ENCODE data around the gene B4GALNT3. TPM values are rescaled to one million over a fixed set of nuclear protein-coding genes. Genes with fewer than 3 reads are reported as not detected.

Gene B4GALNT3
- total RNA-seq, 1 donor from 2014 or later: 7.0 TPM

- Mint-ChIP-seq H3K36me3 (no peaks in the 10 kb centered on the region), H3K9me3 (no peaks in the 10 kb centered on the region), H3K27ac (no peak overlapping the region), H3K4me3 (no peak overlapping the region), H3K4me1 (peaks cover 3% of the 10 kb centered on the region), H3K27me3 (ENCODE audit: low read depth) (peaks cover 51% of the 10 kb centered on the region)
- no peak for DNase-seq (ENCODE audit: low spot score in 2 of 2, unreplicated experiment in 2 of 2)
- TF ChIP-seq, protein P1, sequence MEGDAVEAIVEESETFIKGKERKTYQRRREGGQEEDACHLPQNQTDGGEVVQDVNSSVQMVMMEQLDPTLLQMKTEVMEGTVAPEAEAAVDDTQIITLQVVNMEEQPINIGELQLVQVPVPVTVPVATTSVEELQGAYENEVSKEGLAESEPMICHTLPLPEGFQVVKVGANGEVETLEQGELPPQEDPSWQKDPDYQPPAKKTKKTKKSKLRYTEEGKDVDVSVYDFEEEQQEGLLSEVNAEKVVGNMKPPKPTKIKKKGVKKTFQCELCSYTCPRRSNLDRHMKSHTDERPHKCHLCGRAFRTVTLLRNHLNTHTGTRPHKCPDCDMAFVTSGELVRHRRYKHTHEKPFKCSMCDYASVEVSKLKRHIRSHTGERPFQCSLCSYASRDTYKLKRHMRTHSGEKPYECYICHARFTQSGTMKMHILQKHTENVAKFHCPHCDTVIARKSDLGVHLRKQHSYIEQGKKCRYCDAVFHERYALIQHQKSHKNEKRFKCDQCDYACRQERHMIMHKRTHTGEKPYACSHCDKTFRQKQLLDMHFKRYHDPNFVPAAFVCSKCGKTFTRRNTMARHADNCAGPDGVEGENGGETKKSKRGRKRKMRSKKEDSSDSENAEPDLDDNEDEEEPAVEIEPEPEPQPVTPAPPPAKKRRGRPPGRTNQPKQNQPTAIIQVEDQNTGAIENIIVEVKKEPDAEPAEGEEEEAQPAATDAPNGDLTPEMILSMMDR (IDR thresholded peaks at IDR 0.05; ENCODE audit: unreplicated experiment): no peak
Measured at GRCh38 chr12:464484-465267, 4.9 kb downstream of the B4GALNT3 start.

GRCh38 chr12:466039-466438 lies 6.3 kb downstream of the B4GALNT3 start:
- Mint-ChIP-seq H3K27ac (no peak overlapping the region), H3K27me3 (ENCODE audit: low read depth) (peaks cover 47% of the 10 kb centered on the region), H3K9me3 (no peaks in the 10 kb centered on the region), H3K4me1 (peaks cover under 1% of the 10 kb centered on the region), H3K36me3 (no peaks in the 10 kb centered on the region), H3K4me3 (no peak overlapping the region)
- no peak for DNase-seq (ENCODE audit: low spot score in 2 of 2, unreplicated experiment in 2 of 2)
- TF ChIP-seq, protein P1 (IDR thresholded peaks at IDR 0.05; ENCODE audit: unreplicated experiment): no peak

DNA sequence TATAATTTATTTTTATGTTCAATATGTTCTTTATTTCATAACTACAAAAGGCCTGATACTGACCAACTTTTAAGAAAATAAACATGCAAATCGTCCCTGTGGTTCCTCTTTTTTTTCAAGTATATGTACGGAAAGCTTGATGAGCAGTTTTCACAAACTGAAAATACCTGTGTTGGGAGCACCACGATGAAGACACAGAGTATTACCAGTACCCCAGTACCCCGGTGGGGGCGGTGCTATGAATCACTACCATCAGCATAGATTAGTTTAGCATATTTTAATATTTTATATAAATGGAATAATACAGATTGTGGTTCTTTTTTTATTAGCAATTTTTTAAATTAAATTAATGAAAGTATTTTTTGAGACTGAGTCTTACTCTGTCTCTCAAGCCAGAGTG lies 7.0 kb downstream of the B4GALNT3 start:
- TF ChIP-seq, protein P1 (IDR thresholded peaks at IDR 0.05; ENCODE audit: unreplicated experiment): no peak
- DNase-seq (ENCODE audit: low spot score in 2 of 2, unreplicated experiment in 2 of 2): no peak
- no peak overlapping the region for H3K4me3 Mint-ChIP-seq
- no peaks in the 10 kb centered on the region for H3K9me3 Mint-ChIP-seq
- no peaks in the 10 kb centered on the region for H3K36me3 Mint-ChIP-seq
- H3K4me1 Mint-ChIP-seq: no peaks in the 10 kb centered on the region
- no peak overlapping the region for H3K27ac Mint-ChIP-seq
- peaks cover 39% of the 10 kb centered on the region for H3K27me3 Mint-ChIP-seq (ENCODE audit: low read depth)

GRCh38 chr12:467591-467990 lies 7.9 kb downstream of the B4GALNT3 start:
- TF ChIP-seq, protein P1 (IDR thresholded peaks at IDR 0.05; ENCODE audit: unreplicated experiment): no peak
- H3K4me3 Mint-ChIP-seq: no peak overlapping the region
- no peaks in the 10 kb centered on the region for H3K36me3 Mint-ChIP-seq
- H3K9me3 Mint-ChIP-seq: no peaks in the 10 kb centered on the region
- H3K27ac Mint-ChIP-seq: no peak overlapping the region
- peaks cover 31% of the 10 kb centered on the region for H3K27me3 Mint-ChIP-seq (ENCODE audit: low read depth)
- no peaks in the 10 kb centered on the region for H3K4me1 Mint-ChIP-seq
- DNase-seq (ENCODE audit: low spot score in 2 of 2, unreplicated experiment in 2 of 2): no peak

GRCh38 chr12:468671-469389 lies 9.1 kb downstream of the B4GALNT3 start:
- no peak for DNase-seq (ENCODE audit: low spot score in 2 of 2, unreplicated experiment in 2 of 2)
- H3K36me3 Mint-ChIP-seq: no peaks in the 10 kb centered on the region
- H3K9me3 Mint-ChIP-seq: no peaks in the 10 kb centered on the region
- H3K27me3 Mint-ChIP-seq (ENCODE audit: low read depth): peaks cover 19% of the 10 kb centered on the region
- no peak overlapping the region for H3K4me3 Mint-ChIP-seq
- TF ChIP-seq, protein P1 (IDR thresholded peaks at IDR 0.05; ENCODE audit: unreplicated experiment): no peak
- no peak overlapping the region for H3K27ac Mint-ChIP-seq
- peaks cover 4% of the 10 kb centered on the region for H3K4me1 Mint-ChIP-seq
